Placental pericyte (primary cell): ENCODE data around the gene CEMIP. TPM values are rescaled to one million over a fixed set of nuclear protein-coding genes. Genes with fewer than 3 reads are reported as not detected.

Source experiments
- small RNA-seq: library from RNA; depleted of rRNA; stranded (forward); fragments of <200 nt; gene quantifications from one replicate; pipeline ENCODE3, GENCODE V24; 2012; ENCODE audit warnings: low replicate concordance
- total RNA-seq: library from RNA; depleted of rRNA; stranded (reverse); fragments of >200 nt; gene quantifications from 2 replicates; pipeline ENCODE4 v1.2.3, GENCODE V29; 2012

Gene CEMIP, protein sequence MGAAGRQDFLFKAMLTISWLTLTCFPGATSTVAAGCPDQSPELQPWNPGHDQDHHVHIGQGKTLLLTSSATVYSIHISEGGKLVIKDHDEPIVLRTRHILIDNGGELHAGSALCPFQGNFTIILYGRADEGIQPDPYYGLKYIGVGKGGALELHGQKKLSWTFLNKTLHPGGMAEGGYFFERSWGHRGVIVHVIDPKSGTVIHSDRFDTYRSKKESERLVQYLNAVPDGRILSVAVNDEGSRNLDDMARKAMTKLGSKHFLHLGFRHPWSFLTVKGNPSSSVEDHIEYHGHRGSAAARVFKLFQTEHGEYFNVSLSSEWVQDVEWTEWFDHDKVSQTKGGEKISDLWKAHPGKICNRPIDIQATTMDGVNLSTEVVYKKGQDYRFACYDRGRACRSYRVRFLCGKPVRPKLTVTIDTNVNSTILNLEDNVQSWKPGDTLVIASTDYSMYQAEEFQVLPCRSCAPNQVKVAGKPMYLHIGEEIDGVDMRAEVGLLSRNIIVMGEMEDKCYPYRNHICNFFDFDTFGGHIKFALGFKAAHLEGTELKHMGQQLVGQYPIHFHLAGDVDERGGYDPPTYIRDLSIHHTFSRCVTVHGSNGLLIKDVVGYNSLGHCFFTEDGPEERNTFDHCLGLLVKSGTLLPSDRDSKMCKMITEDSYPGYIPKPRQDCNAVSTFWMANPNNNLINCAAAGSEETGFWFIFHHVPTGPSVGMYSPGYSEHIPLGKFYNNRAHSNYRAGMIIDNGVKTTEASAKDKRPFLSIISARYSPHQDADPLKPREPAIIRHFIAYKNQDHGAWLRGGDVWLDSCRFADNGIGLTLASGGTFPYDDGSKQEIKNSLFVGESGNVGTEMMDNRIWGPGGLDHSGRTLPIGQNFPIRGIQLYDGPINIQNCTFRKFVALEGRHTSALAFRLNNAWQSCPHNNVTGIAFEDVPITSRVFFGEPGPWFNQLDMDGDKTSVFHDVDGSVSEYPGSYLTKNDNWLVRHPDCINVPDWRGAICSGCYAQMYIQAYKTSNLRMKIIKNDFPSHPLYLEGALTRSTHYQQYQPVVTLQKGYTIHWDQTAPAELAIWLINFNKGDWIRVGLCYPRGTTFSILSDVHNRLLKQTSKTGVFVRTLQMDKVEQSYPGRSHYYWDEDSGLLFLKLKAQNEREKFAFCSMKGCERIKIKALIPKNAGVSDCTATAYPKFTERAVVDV (N-terminal part only)
- total RNA-seq: 42.1 and 259 TPM in 2 replicates

GRCh38 chr15:80778964-80779657 is at the start of gene CEMIP:
Gene CEMIP, plus strand, starts transcription at chr15:80779370. Its CDS starts 94,510 bp downstream, at chr15:80873880.

DNA sequence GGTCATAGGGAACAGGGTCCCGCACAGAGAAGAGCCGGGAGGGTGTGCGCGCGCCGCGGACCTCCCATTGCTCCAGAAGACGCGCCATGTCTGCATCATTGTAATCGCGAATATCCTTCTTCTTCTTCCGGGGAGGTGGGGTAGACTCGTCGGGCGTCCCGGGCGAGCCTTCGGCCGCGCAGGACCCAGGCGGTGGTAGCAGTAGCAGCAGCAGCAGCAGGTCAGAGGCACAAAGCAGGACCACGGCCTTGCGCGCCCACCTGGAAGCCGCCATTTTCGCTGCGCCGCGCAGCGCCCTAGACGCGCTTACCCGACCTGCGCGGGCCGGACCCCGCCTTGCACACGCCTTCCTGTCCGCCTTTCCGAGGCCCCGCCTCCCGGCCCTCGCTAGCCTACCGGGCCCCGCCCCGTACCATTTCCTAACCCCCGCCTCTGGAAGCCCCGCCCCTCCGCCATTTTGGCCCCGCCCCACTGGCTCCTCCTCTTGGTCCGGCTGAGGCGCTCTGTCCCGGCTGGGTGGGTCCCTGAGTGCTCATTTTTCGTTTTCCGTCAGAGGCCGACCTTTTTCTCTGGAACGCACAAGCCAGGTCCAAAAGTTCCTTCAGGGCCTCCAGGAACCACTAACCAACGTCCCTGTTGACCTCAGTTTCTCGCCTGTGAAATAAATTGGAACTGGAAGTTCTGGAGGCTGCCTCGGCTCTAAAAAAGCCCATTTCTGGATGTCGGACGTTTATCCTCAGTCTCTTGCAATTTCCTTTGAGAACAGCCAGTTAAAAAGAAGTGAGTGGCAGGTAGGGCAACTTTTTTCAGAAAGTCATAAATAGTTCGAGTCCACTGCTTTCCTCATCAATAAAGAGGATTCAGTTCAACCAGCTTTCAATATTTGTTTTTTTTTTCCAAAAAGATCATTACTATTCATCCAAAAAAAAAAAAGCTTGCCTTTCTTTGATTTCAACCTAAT is 210.6 kb downstream of the CEMIP start, which contains the start of gene MESD:
TSS of gene MESD (minus strand) at position 302 of the 961 bp plus-strand sequence. CDS start at position 274, 28 bp downstream.

GRCh38 chr15:81000624-81001151 is 221.5 kb downstream of the CEMIP start, which contains the start of gene TLNRD1:
Gene TLNRD1, plus strand, starts transcription at chr15:81000923. Its CDS starts 1,349 bp downstream, at chr15:81002272.

Small RNAs within 50 kb of the gene (small RNA-seq; reads per million reads assigned to genes)
- gene MIR4514 (not detected), gene MIR549A (1.5 reads per million, percentile 58 among the genes with 10 or more reads in this experiment)

Other genes with a start within 250 kb of the CEMIP start
- gene ABHD17C, start 84.1 kb upstream of the CEMIP start, total RNA-seq: 9.0 and 12.6 TPM in 2 replicates
- gene MESD, start 210.4 kb downstream of the CEMIP start, total RNA-seq: 26.8 and 32.6 TPM in 2 replicates
- 18.6 and 38.9 TPM in 2 replicates for gene TLNRD1, start 221.6 kb downstream of the CEMIP start, total RNA-seq